ENCODE measurements around the gene BDH2.

BDH2 gene

GRCh38 chr4:103079621-103080020, 20.0 kb downstream of the BDH2 start:
- Histone ChIP-seq H3K4me1 (ENCODE audit: insufficient read depth, low read length) (peaks cover 7% of the 10 kb centered on the region; the same call in 1 of the 2 replicates), H3K9me3 (ENCODE audit: insufficient read depth, low read depth, low read length) (no peaks in the 10 kb centered on the region), H3K27ac (ENCODE audit: low read depth, low read length) (no peak overlapping the region), H3K36me3 (ENCODE audit: insufficient read depth, low read length) (peaks cover 18% of the 10 kb centered on the region), H3K4me3 (ENCODE audit: low read length) (no peak overlapping the region), H3K9ac (ENCODE audit: low read depth, low read length) (no peak overlapping the region), H3K27me3 (ENCODE audit: insufficient read depth, low read length) (peaks cover 34% of the 10 kb centered on the region)
- WGBS, result no CpG with 5 or more reads among the region's 1 CpG

GRCh38 chr4:103076747-103077347, 22.8 kb downstream of the BDH2 start, which contains the start of gene SLC9B2:
Gene SLC9B2 (minus strand): TSS chr4:103076761. CDS start chr4:103067550, 9,211 bp downstream.
- 21% methylated on average over 20 of the region's 21 CpGs for WGBS
- H3K9me3 ChIP-seq (ENCODE audit: insufficient read depth, low read depth, low read length), result no peaks in the 10 kb centered on the region
- peaks cover 10% of the 10 kb centered on the region; the same call in 1 of the 2 replicates for H3K36me3 ChIP-seq (ENCODE audit: insufficient read depth, low read length)
- no peak within 1 kb of the TSS; the same call in 1 of the 2 replicates for H3K27ac ChIP-seq (ENCODE audit: low read depth, low read length)
- H3K9ac ChIP-seq (ENCODE audit: low read depth, low read length), result peak within 1 kb of the TSS; percentile 89
- H3K27me3 ChIP-seq (ENCODE audit: insufficient read depth, low read length), result peaks cover 40% of the 10 kb centered on the region
- H3K4me1 ChIP-seq (ENCODE audit: insufficient read depth, low read length), result peaks cover 7% of the 10 kb centered on the region; the same call in 1 of the 2 replicates
- peak within 1 kb of the TSS; percentile 77 for H3K4me3 ChIP-seq (ENCODE audit: low read length)

- Histone ChIP-seq H3K4me3 (ENCODE audit: low read length) (peak overlapping the region; percentile 77), H3K9me3 (ENCODE audit: insufficient read depth, low read depth, low read length) (no peaks in the 10 kb centered on the region), H3K4me1 (ENCODE audit: insufficient read depth, low read length) (peaks cover 7% of the 10 kb centered on the region; the same call in 1 of the 2 replicates), H3K27ac (ENCODE audit: low read depth, low read length) (no peak overlapping the region; the same call in 1 of the 2 replicates), H3K27me3 (ENCODE audit: insufficient read depth, low read length) (peaks cover 40% of the 10 kb centered on the region), H3K36me3 (ENCODE audit: insufficient read depth, low read length) (peaks cover 6% of the 10 kb centered on the region; the same call in 1 of the 2 replicates), H3K9ac (ENCODE audit: low read depth, low read length) (peak overlapping the region; percentile 89)
- WGBS, result 1% methylated on average over 82 of the region's 82 CpGs
Observed at GRCh38 chr4:103075894-103076746, 23.5 kb downstream of the BDH2 start.

- Histone ChIP-seq H3K27ac (ENCODE audit: low read depth, low read length) (no peak overlapping the region), H3K9ac (ENCODE audit: low read depth, low read length) (peak overlapping the region; percentile 89; the same call in 1 of the 2 replicates), H3K4me1 (ENCODE audit: insufficient read depth, low read length) (peaks cover 7% of the 10 kb centered on the region; the same call in 1 of the 2 replicates), H3K36me3 (ENCODE audit: insufficient read depth, low read length) (no peaks in the 10 kb centered on the region), H3K4me3 (ENCODE audit: low read length) (peak overlapping the region; percentile 77), H3K9me3 (ENCODE audit: insufficient read depth, low read depth, low read length) (no peaks in the 10 kb centered on the region), H3K27me3 (ENCODE audit: insufficient read depth, low read length) (peaks cover 40% of the 10 kb centered on the region)
- WGBS, result 47% methylated on average over 4 of the region's 4 CpGs
Observed at GRCh38 chr4:103075435-103075893, 24.2 kb downstream of the BDH2 start.

GRCh38 chr4:103074744-103075434, 24.7 kb downstream of the BDH2 start:
- Histone ChIP-seq H3K27me3 (ENCODE audit: insufficient read depth, low read length) (peaks cover 40% of the 10 kb centered on the region), H3K36me3 (ENCODE audit: insufficient read depth, low read length) (no peaks in the 10 kb centered on the region), H3K27ac (ENCODE audit: low read depth, low read length) (no peak overlapping the region), H3K9me3 (ENCODE audit: insufficient read depth, low read depth, low read length) (no peaks in the 10 kb centered on the region), H3K4me3 (ENCODE audit: low read length) (no peak overlapping the region), H3K4me1 (ENCODE audit: insufficient read depth, low read length) (peaks cover 12% of the 10 kb centered on the region), H3K9ac (ENCODE audit: low read depth, low read length) (no peak overlapping the region)
- WGBS, result 91% methylated on average over 8 of the region's 9 CpGs

- peaks cover 40% of the 10 kb centered on the region for H3K27me3 ChIP-seq (ENCODE audit: insufficient read depth, low read length)
- no peak overlapping the region for H3K4me3 ChIP-seq (ENCODE audit: low read length)
- H3K9me3 ChIP-seq (ENCODE audit: insufficient read depth, low read depth, low read length), result no peaks in the 10 kb centered on the region
- H3K27ac ChIP-seq (ENCODE audit: low read depth, low read length), result no peak overlapping the region
- H3K36me3 ChIP-seq (ENCODE audit: insufficient read depth, low read length), result no peaks in the 10 kb centered on the region
- WGBS, result 100% methylated on average over 2 of the region's 2 CpGs
- no peak overlapping the region for H3K9ac ChIP-seq (ENCODE audit: low read depth, low read length)
- H3K4me1 ChIP-seq (ENCODE audit: insufficient read depth, low read length), result peaks cover 13% of the 10 kb centered on the region
Observed at GRCh38 chr4:103073792-103074438, 25.7 kb downstream of the BDH2 start.

GRCh38 chr4:103067841-103068547, 31.6 kb downstream of the BDH2 start:
- H3K36me3 ChIP-seq (ENCODE audit: insufficient read depth, low read length), result 0 out of 2 replicates have a peak, but pooled peaks cover 2% of the 10 kb centered on the region
- H3K9ac ChIP-seq (ENCODE audit: low read depth, low read length), result no peak overlapping the region
- H3K4me3 ChIP-seq (ENCODE audit: low read length), result no peak overlapping the region
- WGBS, result 100% methylated on average over 2 of the region's 2 CpGs
- H3K9me3 ChIP-seq (ENCODE audit: insufficient read depth, low read depth, low read length), result no peaks in the 10 kb centered on the region
- peaks cover 6% of the 10 kb centered on the region; the same call in 1 of the 2 replicates for H3K4me1 ChIP-seq (ENCODE audit: insufficient read depth, low read length)
- H3K27me3 ChIP-seq (ENCODE audit: insufficient read depth, low read length), result no peaks in the 10 kb centered on the region
- H3K27ac ChIP-seq (ENCODE audit: low read depth, low read length), result no peak overlapping the region

- WGBS, result 93% methylated on average over 2 of the region's 2 CpGs
- Histone ChIP-seq H3K27ac (ENCODE audit: low read depth, low read length) (no peak overlapping the region), H3K27me3 (ENCODE audit: insufficient read depth, low read length) (no peaks in the 10 kb centered on the region), H3K36me3 (ENCODE audit: insufficient read depth, low read length) (no peaks in the 10 kb centered on the region), H3K9me3 (ENCODE audit: insufficient read depth, low read depth, low read length) (no peaks in the 10 kb centered on the region), H3K9ac (ENCODE audit: low read depth, low read length) (no peak overlapping the region), H3K4me1 (ENCODE audit: insufficient read depth, low read length) (no peaks in the 10 kb centered on the region), H3K4me3 (ENCODE audit: low read length) (no peak overlapping the region)
Observed at GRCh38 chr4:103060453-103061148, 39.0 kb downstream of the BDH2 start.

GRCh38 chr4:103054030-103054429, 45.6 kb downstream of the BDH2 start:
- no peak overlapping the region for H3K27ac ChIP-seq (ENCODE audit: low read depth, low read length)
- no peaks in the 10 kb centered on the region for H3K9me3 ChIP-seq (ENCODE audit: insufficient read depth, low read depth, low read length)
- no peaks in the 10 kb centered on the region for H3K4me1 ChIP-seq (ENCODE audit: insufficient read depth, low read length)
- no peak overlapping the region for H3K4me3 ChIP-seq (ENCODE audit: low read length)
- H3K27me3 ChIP-seq (ENCODE audit: insufficient read depth, low read length), result no peaks in the 10 kb centered on the region
- WGBS, result 87% methylated on average over 3 of the region's 3 CpGs
- no peak overlapping the region for H3K9ac ChIP-seq (ENCODE audit: low read depth, low read length)
- no peaks in the 10 kb centered on the region for H3K36me3 ChIP-seq (ENCODE audit: insufficient read depth, low read length)

- H3K9me3 ChIP-seq (ENCODE audit: insufficient read depth, low read depth, low read length), result no peaks in the 10 kb centered on the region
- H3K4me1 ChIP-seq (ENCODE audit: insufficient read depth, low read length), result no peaks in the 10 kb centered on the region
- 91% methylated on average over 3 of the region's 3 CpGs for WGBS
- H3K9ac ChIP-seq (ENCODE audit: low read depth, low read length), result no peak overlapping the region
- H3K36me3 ChIP-seq (ENCODE audit: insufficient read depth, low read length), result no peaks in the 10 kb centered on the region
- no peak overlapping the region for H3K27ac ChIP-seq (ENCODE audit: low read depth, low read length)
- H3K4me3 ChIP-seq (ENCODE audit: low read length), result no peak overlapping the region
- no peaks in the 10 kb centered on the region for H3K27me3 ChIP-seq (ENCODE audit: insufficient read depth, low read length)
Observed at GRCh38 chr4:103052779-103053178, 46.9 kb downstream of the BDH2 start.
